Measurements from ENCODE around the gene CHID1. TPM values are rescaled to one million over a fixed set of nuclear protein-coding genes. Genes with fewer than 3 reads are reported as not detected.
A peak's percentile ranks its signal among the peaks of the same experiment; 100 is the strongest.

Gene CHID1
- total and polyA plus RNA-seq, 9 of the 15 experiments (the other 6 are each of a cell fraction or from before 2014, with no cell fraction given) = 15.1 to 108 (median 39.8) TPM

GRCh38 chr11:925496-926301 lies 15.1 kb upstream of the CHID1 start, which contains the start of gene AP2A2 (continued):
- peak; percentile 78 for TF ChIP-seq CCNT2 (IDR thresholded peaks at IDR 0.05; ENCODE audit: borderline replicate concordance, extremely low read depth, insufficient read length, low read depth, low read length)
- TF ChIP-seq ZNF589 (CRISPR knock-in tag; IDR thresholded peaks at IDR 0.05; ENCODE audit: low read depth) = peak; percentile 97
- peak; percentile 100 for TF ChIP-seq CXXC5 (CRISPR knock-in tag; IDR thresholded peaks at IDR 0.05)
- peak; percentile 10 for TF ChIP-seq NEUROD1 (IDR thresholded peaks at IDR 0.05; ENCODE audit: borderline replicate concordance, low read depth, low read length, partially characterized antibody)
- peak; percentile 53 for TF ChIP-seq TAF1 (IDR thresholded peaks at IDR 0.05; ENCODE audit: control insufficient read depth, extremely low read depth, insufficient read depth, low read length, severe bottlenecking)
- TF ChIP-seq PTTG1 (tag; IDR thresholded peaks at IDR 0.05; ENCODE audit: low read depth) = no peak
- peak; percentile 52; the same call in 1 of the 2 replicates for TF ChIP-seq ETS1 (conservative IDR thresholded peaks at IDR 0.05; ENCODE audit: control insufficient read depth, low read depth, low read length)
- peak; percentile 70 for TF ChIP-seq CHD1 (IDR thresholded peaks at IDR 0.05; ENCODE audit: low read length)
- TF ChIP-seq ZNF41 (CRISPR knock-in tag; conservative IDR thresholded peaks at IDR 0.05) = 0 out of 2 replicates have a peak, but pooled peaks have one; percentile 21
- peak; percentile 97 for TF ChIP-seq GATAD2B (IDR thresholded peaks at IDR 0.05; ENCODE audit: borderline replicate concordance)
- TF ChIP-seq ZNF668 (CRISPR knock-in tag; IDR thresholded peaks at IDR 0.05) = peak; percentile 68; the same call in 1 of the 2 replicates
- TF ChIP-seq MIER1 (IDR thresholded peaks at IDR 0.05; ENCODE audit: low read depth) = no peak
- peak; percentile 98 for TF ChIP-seq ZNF644 (tag; IDR thresholded peaks at IDR 0.05; ENCODE audit: low read depth)
- peak; percentile 83; the same call in 1 of the 2 replicates for TF ChIP-seq ESRRA (IDR thresholded peaks at IDR 0.05; ENCODE audit: borderline replicate concordance, low read depth)
- TF ChIP-seq SRSF1 (IDR thresholded peaks at IDR 0.05; ENCODE audit: low read depth, low read length) = no peak
- peak; percentile 75; the same call in 1 of the 2 replicates for TF ChIP-seq ZNF24 (IDR thresholded peaks at IDR 0.05)
- TF ChIP-seq THAP12 (CRISPR knock-in tag; IDR thresholded peaks at IDR 0.05) = peak; percentile 78
- TF ChIP-seq TBP (optimal IDR thresholded peaks at IDR 0.05; ENCODE audit: low read depth, low read length) = peak; percentile 44
- TF ChIP-seq, protein P1, sequence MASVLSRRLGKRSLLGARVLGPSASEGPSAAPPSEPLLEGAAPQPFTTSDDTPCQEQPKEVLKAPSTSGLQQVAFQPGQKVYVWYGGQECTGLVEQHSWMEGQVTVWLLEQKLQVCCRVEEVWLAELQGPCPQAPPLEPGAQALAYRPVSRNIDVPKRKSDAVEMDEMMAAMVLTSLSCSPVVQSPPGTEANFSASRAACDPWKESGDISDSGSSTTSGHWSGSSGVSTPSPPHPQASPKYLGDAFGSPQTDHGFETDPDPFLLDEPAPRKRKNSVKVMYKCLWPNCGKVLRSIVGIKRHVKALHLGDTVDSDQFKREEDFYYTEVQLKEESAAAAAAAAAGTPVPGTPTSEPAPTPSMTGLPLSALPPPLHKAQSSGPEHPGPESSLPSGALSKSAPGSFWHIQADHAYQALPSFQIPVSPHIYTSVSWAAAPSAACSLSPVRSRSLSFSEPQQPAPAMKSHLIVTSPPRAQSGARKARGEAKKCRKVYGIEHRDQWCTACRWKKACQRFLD (CRISPR knock-in tag; IDR thresholded peaks at IDR 0.05) = peak; percentile 99
- TF ChIP-seq NR4A1 (CRISPR knock-in tag; IDR thresholded peaks at IDR 0.05) = no peak
- TF ChIP-seq NR4A1 (tag; IDR thresholded peaks at IDR 0.05) = peak; percentile 79
